GM18505 (cell line): Measurements from ENCODE around the gene COX5A.
A peak's percentile ranks its signal among the peaks of the same experiment; 100 is the strongest.

Experiments
- ATAC-seq: cut with Tn5 transposase; IDR thresholded peaks from one replicate; pipeline ENCODE4 v1.9.1; 2021; ENCODE audit not compliant: unreplicated experiment
- POLR2A ChIP-seq: IDR thresholded peaks from 4 replicates; pipeline ENCODE4 v1.6.1; 2011; ENCODE audit warnings: borderline replicate concordance; ENCODE audit not compliant: insufficient read depth, insufficient read length; ENCODE audit errors: extremely low read depth

COX5A gene

GRCh38 chr15:74937590-74938371 lies at the start of gene COX5A:
TSS of gene COX5A (minus strand) at chr15:74938073. CDS start at chr15:74938014, 59 bp downstream.
- peak; percentile 86 for TF ChIP-seq POLR2A

GRCh38 chr15:74983725-74984231 lies 45.9 kb upstream of the COX5A start:
- ATAC-seq: peak; percentile 53

More at GRCh38 chr15:74937590-74938371, at the start of gene COX5A:
- ATAC-seq: peak; percentile 85

GRCh38 chr15:74982183-74982582 lies 44.3 kb upstream of the COX5A start:
- ATAC-seq: no peak
- TF ChIP-seq POLR2A: no peak

More at GRCh38 chr15:74983725-74984231, 45.9 kb upstream of the COX5A start:
- no peak for TF ChIP-seq POLR2A

- TF ChIP-seq POLR2A: no peak
- ATAC-seq: no peak
Measured at GRCh38 chr15:74978503-74978902, 40.6 kb upstream of the COX5A start.

- TF ChIP-seq POLR2A: no peak
- ATAC-seq: no peak
Measured at GRCh38 chr15:74978077-74978476, 40.2 kb upstream of the COX5A start.

GRCh38 chr15:74977599-74977998 lies 39.7 kb upstream of the COX5A start:
- ATAC-seq: no peak
- no peak for TF ChIP-seq POLR2A

GRCh38 chr15:74976159-74976558 lies 38.3 kb upstream of the COX5A start:
- ATAC-seq: no peak
- TF ChIP-seq POLR2A: no peak

- ATAC-seq: no peak
- TF ChIP-seq POLR2A: no peak
Measured at GRCh38 chr15:74967670-74968069, 29.8 kb upstream of the COX5A start.

- no peak for TF ChIP-seq POLR2A
- ATAC-seq: no peak
Measured at GRCh38 chr15:74964794-74965193, 26.9 kb upstream of the COX5A start.

- ATAC-seq: no peak
- TF ChIP-seq POLR2A: no peak
Measured at GRCh38 chr15:74963213-74963612, 25.3 kb upstream of the COX5A start.

- no peak for TF ChIP-seq POLR2A
- ATAC-seq: no peak
Measured at GRCh38 chr15:74962671-74963070, 24.8 kb upstream of the COX5A start.

GRCh38 chr15:74962219-74962618 lies 24.3 kb upstream of the COX5A start:
- ATAC-seq: no peak
- no peak for TF ChIP-seq POLR2A

GRCh38 chr15:74961616-74962015 lies 23.7 kb upstream of the COX5A start:
- no peak for TF ChIP-seq POLR2A
- ATAC-seq: no peak

- ATAC-seq: no peak
- no peak for TF ChIP-seq POLR2A
Measured at GRCh38 chr15:74960995-74961588, 23.2 kb upstream of the COX5A start.
